ENCODE results near the gene PKN1. TPM values are rescaled to one million over a fixed set of nuclear protein-coding genes. Genes with fewer than 3 reads are reported as not detected.

Gene PKN1
- total and polyA plus RNA-seq, 2 of the 13 experiments (the other 11 are each of a cell fraction or from before 2014, with no cell fraction given) = 45.7 to 54.5 TPM

- peaks cover 13% of the 10 kb centered on the region for H3K4me1 ChIP-seq (ENCODE audit: insufficient read depth, low read length)
- H2AFZ ChIP-seq (ENCODE audit: low read length) = no peak overlapping the region
- H3K4me3 ChIP-seq (replicated peaks in 1 of 3; ENCODE audit: insufficient read depth in 1 of 3, low read depth in 2 of 3, low read length in 3 of 3) = no peak overlapping the region
- FAIRE-seq (no peak), DNase-seq (ENCODE audit: low spot score) (no peak), ATAC-seq (no peak)
- H3K36me3 ChIP-seq (replicated peaks in 1 of 2; ENCODE audit: control insufficient read depth in 1 of 2, insufficient read depth in 2 of 2, low read length in 2 of 2) = peaks cover 4 to 16% of the 10 kb centered on the region in 2 experiments; a peak in 3 of 5 replicates
- no peak overlapping the region for H3K9ac ChIP-seq (ENCODE audit: insufficient read depth, low read depth, low read length)
- TF ChIP-seq FOXP4 (CRISPR knock-in tag; IDR thresholded peaks at IDR 0.05) = no peak
- H3K9me3 ChIP-seq (ENCODE audit: low read length) = no peaks in the 10 kb centered on the region
- H3K27me3 ChIP-seq (ENCODE audit: control insufficient read depth in 1 of 2, insufficient read depth in 2 of 2, low read length in 2 of 2) = no peaks in the 10 kb centered on the region
- ChIA-PET CTCF (ENCODE audit: low intra/inter-chr PET ratio, low total read pairs) (no interaction called here), POLR2A (no interaction called here)
- no peak overlapping the region for H3K27ac ChIP-seq (ENCODE audit: extremely low read length, insufficient read depth, low read length)
- intact Hi-C loops (cut with micrococcal nuclease; ENCODE audit: unreplicated experiment) (no loop called here), in situ Hi-C loops (cut with HindIII; ENCODE audit: extremely low pct_ligation_motif_present, low pct_unique_long_range_greater_than_20kb) (no loop called here)
- H3K79me2 ChIP-seq (ENCODE audit: insufficient read depth, low read length) = no peaks in the 10 kb centered on the region
- no peaks in the 10 kb centered on the region for H4K20me1 ChIP-seq (ENCODE audit: insufficient read depth, low read length)
- H3K4me2 ChIP-seq (ENCODE audit: low read depth, low read length) = no peak overlapping the region
- no TSS peak for BruUV-seq (replicated peaks)
- 93% methylated on average over 8 of the region's 10 CpGs for WGBS (ENCODE audit: low lambda C conversion rate)
Measured at GRCh38 chr19:14477418-14478112, 44.5 kb downstream of the PKN1 start.

GRCh38 chr19:14478113-14478545 lies 45.0 kb downstream of the PKN1 start:
- Histone ChIP-seq H3K27ac (ENCODE audit: extremely low read length, insufficient read depth, low read length) (no peak overlapping the region), H3K4me3 (replicated peaks in 1 of 3; ENCODE audit: insufficient read depth in 1 of 3, low read depth in 2 of 3, low read length in 3 of 3) (no peak overlapping the region), H3K4me2 (ENCODE audit: low read depth, low read length) (no peak overlapping the region), H2AFZ (ENCODE audit: low read length) (no peak overlapping the region), H3K9ac (ENCODE audit: insufficient read depth, low read depth, low read length) (no peak overlapping the region), H3K27me3 (ENCODE audit: control insufficient read depth in 1 of 2, insufficient read depth in 2 of 2, low read length in 2 of 2) (no peaks in the 10 kb centered on the region), H3K79me2 (ENCODE audit: insufficient read depth, low read length) (no peaks in the 10 kb centered on the region), H3K4me1 (ENCODE audit: insufficient read depth, low read length) (peaks cover 13% of the 10 kb centered on the region), H3K36me3 (replicated peaks in 1 of 2; ENCODE audit: control insufficient read depth in 1 of 2, insufficient read depth in 2 of 2, low read length in 2 of 2) (peaks cover 4 to 17% of the 10 kb centered on the region in 2 experiments; a peak in 3 of 5 replicates), H3K9me3 (ENCODE audit: low read length) (no peaks in the 10 kb centered on the region), H4K20me1 (ENCODE audit: insufficient read depth, low read length) (no peaks in the 10 kb centered on the region)
- ATAC-seq = no peak
- CTCF ChIA-PET (ENCODE audit: low intra/inter-chr PET ratio, low total read pairs) = no interaction called here
- in situ Hi-C loops (cut with HindIII; ENCODE audit: extremely low pct_ligation_motif_present, low pct_unique_long_range_greater_than_20kb) = no loop called here
- no peak for FAIRE-seq
- intact Hi-C loops (cut with micrococcal nuclease; ENCODE audit: unreplicated experiment) = no loop called here
- TSS peak; percentile 73 for BruUV-seq (replicated peaks)
- POLR2A ChIA-PET = no interaction called here
- TF ChIP-seq LCORL (IDR thresholded peaks at IDR 0.05) = no peak
- TF ChIP-seq LCORL (CRISPR knock-in tag; IDR thresholded peaks at IDR 0.05) = no peak
- 0 out of 2 replicates have a peak, but pooled peaks have one; percentile 26 for TF ChIP-seq RBFOX2 (IDR thresholded peaks at IDR 0.05; ENCODE audit: low read depth, low read length)
- TF ChIP-seq SNAPC4 (CRISPR knock-in tag; IDR thresholded peaks at IDR 0.05) = no peak
- TF ChIP-seq ZNF362 (CRISPR knock-in tag; IDR thresholded peaks at IDR 0.05; ENCODE audit: borderline replicate concordance) = no peak
- no peak for DNase-seq (ENCODE audit: low spot score)
- WGBS (ENCODE audit: low lambda C conversion rate) = 97% methylated on average over 16 of the region's 24 CpGs

Measured in HepG2 (cell line).